ENCODE data around the gene RUNX2. TPM values are rescaled to one million over a fixed set of nuclear protein-coding genes. Genes with fewer than 3 reads are reported as not detected.

Gene RUNX2
- total RNA-seq, 1 experiment from 2014 or later = 3.8 TPM

DNA sequence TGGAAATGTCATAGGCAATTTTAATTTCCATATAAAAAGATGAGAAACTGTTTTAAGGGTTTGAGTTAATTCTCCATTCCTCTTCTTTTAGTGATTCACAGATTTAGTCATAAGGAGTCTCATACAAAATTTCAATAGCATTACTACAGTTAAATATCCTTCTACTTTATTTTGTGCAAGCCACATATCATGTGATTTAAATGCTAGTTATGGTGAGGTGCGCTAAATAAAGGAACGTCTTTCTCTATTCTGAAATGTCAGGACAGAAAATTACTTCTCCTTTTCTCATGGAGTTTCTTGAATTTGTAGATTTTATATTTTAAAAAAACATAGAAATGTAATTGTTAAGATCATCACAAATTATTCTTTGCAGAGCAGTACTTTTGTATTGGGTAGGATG is 99.6 kb downstream of the RUNX2 start:
- Histone ChIP-seq H4K20me1 (ENCODE audit: low read length) (no peaks in the 10 kb centered on the region), H3K4me2 (ENCODE audit: low read length) (no peak overlapping the region), H3K4me3 (ENCODE audit: low read length) (no peak overlapping the region), H3F3A (ENCODE audit: low read length, unreplicated experiment) (peaks cover 3% of the 10 kb centered on the region), H3K27me3 (ENCODE audit: low read length) (no peaks in the 10 kb centered on the region), H3K9me2 (replicated peaks; ENCODE audit: low read length) (no peaks in the 10 kb centered on the region), H3K27ac (ENCODE audit: low read length) (no peak overlapping the region), H3K9ac (ENCODE audit: low read length) (no peak overlapping the region), H2AFZ (ENCODE audit: low read length) (no peak overlapping the region), H3K79me2 (ENCODE audit: low read length) (peaks cover 83% of the 10 kb centered on the region), H3K9me3 (ENCODE audit: low read length) (no peaks in the 10 kb centered on the region), H3K36me3 (ENCODE audit: low read depth, low read length) (0 out of 2 replicates have a peak, but pooled peaks cover 3% of the 10 kb centered on the region), H3K4me1 (ENCODE audit: insufficient read depth, low read length) (peaks cover 29% of the 10 kb centered on the region)
- POLR2A ChIA-PET (ENCODE audit: unreplicated experiment) = no interaction called here
- CTCF ChIA-PET = no interaction called here
- TF ChIP-seq EZH2 (IDR thresholded peaks at IDR 0.05; ENCODE audit: low read length, unreplicated experiment) = no peak
- TF ChIP-seq CTCF (conservative IDR thresholded peaks at IDR 0.05; ENCODE audit: low read depth, low read length) = no peak
- BruUV-seq (replicated peaks) = no TSS peak
- intact Hi-C loops (cut with micrococcal nuclease) = no loop called here
- DNase-seq = no peak
- no peak for ATAC-seq

GRCh38 chr6:45428727-45429126 is 100.6 kb downstream of the RUNX2 start:
- Histone ChIP-seq H2AFZ (ENCODE audit: low read length) (no peak overlapping the region), H3K9ac (ENCODE audit: low read length) (no peak overlapping the region), H3K27me3 (ENCODE audit: low read length) (no peaks in the 10 kb centered on the region), H3K4me1 (ENCODE audit: insufficient read depth, low read length) (peaks cover 39% of the 10 kb centered on the region), H3F3A (ENCODE audit: low read length, unreplicated experiment) (peaks cover 4% of the 10 kb centered on the region), H4K20me1 (ENCODE audit: low read length) (no peaks in the 10 kb centered on the region), H3K9me3 (ENCODE audit: low read length) (no peaks in the 10 kb centered on the region), H3K4me3 (ENCODE audit: low read length) (no peak overlapping the region), H3K27ac (ENCODE audit: low read length) (no peak overlapping the region), H3K36me3 (ENCODE audit: low read depth, low read length) (0 out of 2 replicates have a peak, but pooled peaks cover 3% of the 10 kb centered on the region), H3K4me2 (ENCODE audit: low read length) (no peak overlapping the region), H3K9me2 (replicated peaks; ENCODE audit: low read length) (no peaks in the 10 kb centered on the region), H3K79me2 (ENCODE audit: low read length) (peaks cover 73% of the 10 kb centered on the region)
- intact Hi-C loops (cut with micrococcal nuclease) = no loop called here
- CTCF ChIA-PET = no interaction called here
- ATAC-seq = no peak
- TF ChIP-seq EZH2phosphoT487 (IDR thresholded peaks at IDR 0.05; ENCODE audit: borderline replicate concordance, low read length) (no peak), CTCF (conservative IDR thresholded peaks at IDR 0.05; ENCODE audit: low read depth, low read length) (no peak), EZH2 (IDR thresholded peaks at IDR 0.05; ENCODE audit: low read length, unreplicated experiment) (no peak)
- no TSS peak for BruUV-seq (replicated peaks)
- no peak for DNase-seq
- POLR2A ChIA-PET (ENCODE audit: unreplicated experiment) = no interaction called here

DNA sequence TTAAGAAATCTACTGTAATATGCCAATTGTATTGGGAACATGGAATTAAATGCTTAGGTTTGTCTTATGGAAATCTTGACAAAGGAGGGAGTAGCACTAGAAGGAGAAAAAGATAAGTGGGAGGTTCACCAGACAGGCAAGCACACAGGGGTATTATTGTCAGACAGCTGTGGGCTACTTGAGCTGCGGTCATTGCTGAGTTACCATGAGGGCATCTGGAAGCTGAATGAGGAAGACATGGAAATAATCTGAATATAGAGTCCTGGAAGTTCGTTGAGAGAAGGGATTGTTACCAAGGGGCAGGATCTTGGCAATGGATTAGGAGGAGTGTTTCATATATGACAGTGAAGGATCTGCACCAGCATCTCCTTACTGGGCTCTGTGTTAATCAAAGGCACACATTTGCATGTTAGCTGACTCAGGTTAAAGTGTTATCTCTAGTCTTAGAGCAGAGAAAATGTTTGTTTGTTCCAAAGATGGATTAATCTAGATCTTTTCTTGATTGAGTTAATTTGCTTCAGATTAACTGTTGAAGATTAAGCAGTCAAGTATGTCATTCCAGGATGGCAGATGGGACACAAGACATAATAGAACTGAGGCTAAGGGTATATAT is 102.6 kb downstream of the RUNX2 start:
- POLR2A ChIA-PET (ENCODE audit: unreplicated experiment) = no interaction called here
- intact Hi-C loops (cut with micrococcal nuclease) = loop anchor here (5.0 kb wide), 1 partner anchor 267 kb away; no protein-coding TSS in a partner anchor
- CTCF ChIA-PET = no interaction called here

More for the DNA sequence above, 102.6 kb downstream of the RUNX2 start:
- H3K9ac ChIP-seq (ENCODE audit: low read length) = no peak overlapping the region
- no TSS peak for BruUV-seq (replicated peaks)
- DNase-seq (no peak), ATAC-seq (no peak)
- no peak overlapping the region for H3K4me3 ChIP-seq (ENCODE audit: low read length)
- no peak overlapping the region for H2AFZ ChIP-seq (ENCODE audit: low read length)
- H3K9me2 ChIP-seq (replicated peaks; ENCODE audit: low read length) = no peaks in the 10 kb centered on the region
- H3K27ac ChIP-seq (ENCODE audit: low read length) = no peak overlapping the region
- TF ChIP-seq CTCF (conservative IDR thresholded peaks at IDR 0.05; ENCODE audit: low read depth, low read length) (no peak), EZH2 (IDR thresholded peaks at IDR 0.05; ENCODE audit: low read length, unreplicated experiment) (no peak), EZH2phosphoT487 (IDR thresholded peaks at IDR 0.05; ENCODE audit: borderline replicate concordance, low read length) (no peak)
- H4K20me1 ChIP-seq (ENCODE audit: low read length) = no peaks in the 10 kb centered on the region
- peaks cover 26% of the 10 kb centered on the region for H3K4me1 ChIP-seq (ENCODE audit: insufficient read depth, low read length)
- no peaks in the 10 kb centered on the region for H3K27me3 ChIP-seq (ENCODE audit: low read length)
- no peaks in the 10 kb centered on the region for H3K9me3 ChIP-seq (ENCODE audit: low read length)
- H3K36me3 ChIP-seq (ENCODE audit: low read depth, low read length) = 0 out of 2 replicates have a peak, but pooled peaks cover 3% of the 10 kb centered on the region
- H3K79me2 ChIP-seq (ENCODE audit: low read length) = peaks cover 57% of the 10 kb centered on the region
- H3K4me2 ChIP-seq (ENCODE audit: low read length) = no peak overlapping the region
- H3F3A ChIP-seq (ENCODE audit: low read length, unreplicated experiment) = peaks cover 4% of the 10 kb centered on the region

Data from PC-3 (cell line).